ENCODE results near the gene TVP23C.

DNA sequence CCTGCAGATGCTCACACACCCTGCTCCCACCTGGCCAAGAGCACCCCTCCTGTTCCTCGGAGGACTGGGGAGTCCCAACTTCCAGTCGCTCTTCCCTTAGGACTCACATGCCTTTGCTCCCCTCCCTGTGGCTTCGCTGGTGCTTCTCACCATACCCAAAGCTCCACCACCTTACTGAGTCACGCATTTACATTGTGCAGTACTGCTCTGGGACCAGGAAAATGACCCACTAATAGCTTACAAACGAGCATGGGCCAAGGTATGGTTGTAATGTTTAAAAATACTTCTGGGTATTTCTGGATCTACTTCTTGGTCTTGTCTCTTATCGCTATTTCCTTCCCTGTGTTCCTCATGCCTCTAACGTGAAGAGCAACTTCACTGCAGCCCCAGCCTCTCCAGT is 54.8 kb downstream of the TVP23C start:
- no peak for TF ChIP-seq FOXA1 (IDR thresholded peaks at IDR 0.05)
- TF ChIP-seq SP1 (IDR thresholded peaks at IDR 0.05), result no peak
- TF ChIP-seq L3MBTL2 (conservative IDR thresholded peaks at IDR 0.05), result no peak
- TF ChIP-seq FOXM1 (IDR thresholded peaks at IDR 0.05; ENCODE audit: borderline replicate concordance), result no peak
- no peak for TF ChIP-seq ELF4 (IDR thresholded peaks at IDR 0.05)
- no peak for TF ChIP-seq FOXK2 (IDR thresholded peaks at IDR 0.05)
- no peak for TF ChIP-seq LEF1 (IDR thresholded peaks at IDR 0.05; ENCODE audit: borderline replicate concordance)
- no peak for TF ChIP-seq NFRKB (IDR thresholded peaks at IDR 0.05)
- TF ChIP-seq, protein P1, sequence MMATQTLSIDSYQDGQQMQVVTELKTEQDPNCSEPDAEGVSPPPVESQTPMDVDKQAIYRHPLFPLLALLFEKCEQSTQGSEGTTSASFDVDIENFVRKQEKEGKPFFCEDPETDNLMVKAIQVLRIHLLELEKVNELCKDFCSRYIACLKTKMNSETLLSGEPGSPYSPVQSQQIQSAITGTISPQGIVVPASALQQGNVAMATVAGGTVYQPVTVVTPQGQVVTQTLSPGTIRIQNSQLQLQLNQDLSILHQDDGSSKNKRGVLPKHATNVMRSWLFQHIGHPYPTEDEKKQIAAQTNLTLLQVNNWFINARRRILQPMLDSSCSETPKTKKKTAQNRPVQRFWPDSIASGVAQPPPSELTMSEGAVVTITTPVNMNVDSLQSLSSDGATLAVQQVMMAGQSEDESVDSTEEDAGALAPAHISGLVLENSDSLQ (IDR thresholded peaks at IDR 0.05), result no peak
- no peak for TF ChIP-seq CTBP1 (IDR thresholded peaks at IDR 0.05; ENCODE audit: borderline replicate concordance)

All from HEK293T (cell line).